Measurements from ENCODE around the gene LNPEP.

Gene LNPEP

GRCh38 chr5:96911139-96911538 lies 24.7 kb upstream of the LNPEP start:
- H3K4ac ChIP-seq (ENCODE audit: low read length): no peak overlapping the region
- no peak overlapping the region for H3K14ac ChIP-seq (ENCODE audit: low read length)
- H2BK15ac ChIP-seq (ENCODE audit: low read length): no peak overlapping the region
- DNase-seq (ENCODE audit: low spot score): no peak
- no peaks in the 10 kb centered on the region for H3K36me3 ChIP-seq (replicated peaks in 1 of 2; ENCODE audit: control insufficient read depth in 2 of 2, insufficient read depth in 2 of 2, low read length in 2 of 2)
- no peak overlapping the region for H2AK5ac ChIP-seq (ENCODE audit: low read depth, low read length)
- no peak overlapping the region for H3K4me2 ChIP-seq (ENCODE audit: insufficient read depth, low read length, poor library complexity, severe bottlenecking)
- no peak overlapping the region for H3K23ac ChIP-seq (ENCODE audit: low read depth, low read length, poor library complexity)
- H4K91ac ChIP-seq (ENCODE audit: low read depth, low read length, poor library complexity): no peak overlapping the region
- no peak overlapping the region for H2BK5ac ChIP-seq (ENCODE audit: low read length)
- H3K4me1 ChIP-seq (ENCODE audit: control insufficient read depth in 2 of 2, insufficient read depth in 1 of 2, low read depth in 1 of 2, low read length in 2 of 2): peaks cover 0 to 4% of the 10 kb centered on the region in 2 donors
- H4K8ac ChIP-seq (ENCODE audit: low read depth, low read length): no peak overlapping the region
- no peak overlapping the region for H3K9ac ChIP-seq (ENCODE audit: low read depth, low read length, poor library complexity)
- H3K9me3 ChIP-seq (replicated peaks in 1 of 2; ENCODE audit: control insufficient read depth in 2 of 2, insufficient read depth in 1 of 2, low read depth in 1 of 2, low read length in 2 of 2): no peaks in the 10 kb centered on the region
- no peaks in the 10 kb centered on the region for H3K27me3 ChIP-seq (ENCODE audit: control insufficient read depth in 3 of 3, insufficient read depth in 3 of 3, low read depth in 1 of 3, low read length in 3 of 3)
- no peak overlapping the region for H2AFZ ChIP-seq (ENCODE audit: low read length)
- H3K27ac ChIP-seq (replicated peaks; ENCODE audit: low read length): no peak overlapping the region
- H2BK12ac ChIP-seq (ENCODE audit: low read length): no peak overlapping the region
- WGBS, 2 donors (ENCODE audit: extremely low coverage in 2 of 2, insufficient read length in 2 of 2, insufficient replicate concordance in 1 of 2): no CpG with 5 or more reads among the region's 2 CpGs
- no peak overlapping the region for H2BK120ac ChIP-seq (ENCODE audit: low read depth, low read length)
- no peak overlapping the region for H3K4me3 ChIP-seq (ENCODE audit: low read length in 2 of 2)
- H3K18ac ChIP-seq (ENCODE audit: low read length): no peak overlapping the region
- H3K79me1 ChIP-seq (ENCODE audit: low read depth, low read length): no peaks in the 10 kb centered on the region

DNA sequence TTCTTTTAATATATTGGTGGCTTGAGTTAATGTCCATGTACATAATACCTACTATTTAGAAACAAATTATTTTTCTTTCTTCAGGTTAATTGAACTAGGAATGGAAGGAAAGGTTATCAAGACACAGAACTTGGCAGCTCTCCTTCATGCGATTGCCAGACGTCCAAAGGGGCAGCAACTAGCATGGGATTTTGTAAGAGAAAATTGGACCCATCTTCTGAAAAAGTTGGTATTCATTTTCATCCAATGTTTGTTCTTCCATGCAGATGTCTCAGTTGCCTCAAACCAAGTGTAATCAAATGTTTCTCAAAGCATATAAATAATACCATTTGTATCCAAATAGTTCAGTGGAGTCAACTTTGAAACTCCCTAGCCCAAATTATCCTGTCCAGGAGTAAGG lies 22.6 kb upstream of the LNPEP start:
- Histone ChIP-seq H2BK5ac (ENCODE audit: low read length) (no peak overlapping the region), H3K4me1 (ENCODE audit: control insufficient read depth in 2 of 2, insufficient read depth in 1 of 2, low read depth in 1 of 2, low read length in 2 of 2) (peaks cover 0 to 4% of the 10 kb centered on the region in 2 donors), H3K14ac (ENCODE audit: low read length) (no peak overlapping the region), H3K9me3 (replicated peaks in 1 of 2; ENCODE audit: control insufficient read depth in 2 of 2, insufficient read depth in 1 of 2, low read depth in 1 of 2, low read length in 2 of 2) (no peaks in the 10 kb centered on the region), H3K18ac (ENCODE audit: low read length) (no peak overlapping the region), H2BK15ac (ENCODE audit: low read length) (no peak overlapping the region), H3K4me3 (ENCODE audit: low read length in 2 of 2) (no peak overlapping the region), H3K4ac (ENCODE audit: low read length) (no peak overlapping the region), H2AFZ (ENCODE audit: low read length) (no peak overlapping the region), H2BK120ac (ENCODE audit: low read depth, low read length) (no peak overlapping the region), H3K36me3 (replicated peaks in 1 of 2; ENCODE audit: control insufficient read depth in 2 of 2, insufficient read depth in 2 of 2, low read length in 2 of 2) (no peaks in the 10 kb centered on the region), H3K9ac (ENCODE audit: low read depth, low read length, poor library complexity) (no peak overlapping the region), H3K27ac (replicated peaks; ENCODE audit: low read length) (no peak overlapping the region), H3K23ac (ENCODE audit: low read depth, low read length, poor library complexity) (no peak overlapping the region), H2AK5ac (ENCODE audit: low read depth, low read length) (no peak overlapping the region), H3K79me1 (ENCODE audit: low read depth, low read length) (no peaks in the 10 kb centered on the region), H4K91ac (ENCODE audit: low read depth, low read length, poor library complexity) (no peak overlapping the region), H4K8ac (ENCODE audit: low read depth, low read length) (no peak overlapping the region), H2BK12ac (ENCODE audit: low read length) (no peak overlapping the region), H3K4me2 (ENCODE audit: insufficient read depth, low read length, poor library complexity, severe bottlenecking) (no peak overlapping the region), H3K27me3 (ENCODE audit: control insufficient read depth in 3 of 3, insufficient read depth in 3 of 3, low read depth in 1 of 3, low read length in 3 of 3) (no peaks in the 10 kb centered on the region)
- no CpG with 5 or more reads among the region's 2 CpGs for WGBS, 2 donors (ENCODE audit: extremely low coverage in 2 of 2, insufficient read length in 2 of 2, insufficient replicate concordance in 1 of 2)
- no peak for DNase-seq (ENCODE audit: low spot score)

DNA sequence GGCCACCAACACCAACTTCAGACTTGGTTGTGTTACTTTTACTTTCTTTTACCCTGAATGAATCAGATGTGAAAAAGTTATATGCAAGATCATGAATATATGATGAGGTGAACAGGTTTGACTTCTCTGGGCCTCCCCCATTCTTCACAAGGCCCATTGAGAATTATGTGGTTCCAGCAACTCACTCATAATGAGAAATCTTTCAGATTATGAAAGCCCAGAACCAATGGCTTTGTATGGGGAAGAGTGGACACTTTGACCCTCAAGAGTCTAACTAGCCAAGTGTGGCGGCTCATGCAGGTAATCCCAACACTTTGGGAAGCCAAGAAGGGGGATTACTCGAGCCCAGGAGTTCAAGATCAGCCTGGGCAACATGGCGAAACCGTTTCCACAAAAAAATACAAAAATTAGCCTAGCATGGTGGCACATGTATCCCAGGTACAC lies 16.1 kb upstream of the LNPEP start:
- Histone ChIP-seq H4K8ac (ENCODE audit: low read depth, low read length) (no peak overlapping the region), H3K18ac (ENCODE audit: low read length) (no peak overlapping the region), H3K79me1 (ENCODE audit: low read depth, low read length) (no peaks in the 10 kb centered on the region), H2BK5ac (ENCODE audit: low read length) (no peak overlapping the region), H3K27ac (replicated peaks; ENCODE audit: low read length) (no peak overlapping the region), H3K9ac (ENCODE audit: low read depth, low read length, poor library complexity) (no peak overlapping the region), H2AFZ (ENCODE audit: low read length) (no peak overlapping the region), H3K4me2 (ENCODE audit: insufficient read depth, low read length, poor library complexity, severe bottlenecking) (no peak overlapping the region), H3K27me3 (ENCODE audit: control insufficient read depth in 3 of 3, insufficient read depth in 3 of 3, low read depth in 1 of 3, low read length in 3 of 3) (no peaks in the 10 kb centered on the region), H3K23ac (ENCODE audit: low read depth, low read length, poor library complexity) (no peak overlapping the region), H2BK15ac (ENCODE audit: low read length) (no peak overlapping the region), H2AK5ac (ENCODE audit: low read depth, low read length) (no peak overlapping the region), H2BK120ac (ENCODE audit: low read depth, low read length) (no peak overlapping the region), H3K36me3 (replicated peaks in 1 of 2; ENCODE audit: control insufficient read depth in 2 of 2, insufficient read depth in 2 of 2, low read length in 2 of 2) (no peaks in the 10 kb centered on the region), H3K4me1 (ENCODE audit: control insufficient read depth in 2 of 2, insufficient read depth in 1 of 2, low read depth in 1 of 2, low read length in 2 of 2) (peaks cover 2 to 8% of the 10 kb centered on the region in 2 donors), H3K4me3 (ENCODE audit: low read length in 2 of 2) (no peak overlapping the region), H3K9me3 (replicated peaks in 1 of 2; ENCODE audit: control insufficient read depth in 2 of 2, insufficient read depth in 1 of 2, low read depth in 1 of 2, low read length in 2 of 2) (no peaks in the 10 kb centered on the region), H4K91ac (ENCODE audit: low read depth, low read length, poor library complexity) (no peak overlapping the region), H2BK12ac (ENCODE audit: low read length) (no peak overlapping the region), H3K4ac (ENCODE audit: low read length) (no peak overlapping the region), H3K14ac (ENCODE audit: low read length) (no peak overlapping the region)
- no CpG with 5 or more reads among the region's 4 CpGs for WGBS, 2 donors (ENCODE audit: extremely low coverage in 2 of 2, insufficient read length in 2 of 2, insufficient replicate concordance in 1 of 2)
- no peak for DNase-seq (ENCODE audit: low spot score)

- H3K79me1 ChIP-seq (ENCODE audit: low read depth, low read length): no peaks in the 10 kb centered on the region
- no peaks in the 10 kb centered on the region for H3K9me3 ChIP-seq (replicated peaks in 1 of 2; ENCODE audit: control insufficient read depth in 2 of 2, insufficient read depth in 1 of 2, low read depth in 1 of 2, low read length in 2 of 2)
- H2BK15ac ChIP-seq (ENCODE audit: low read length): no peak overlapping the region
- peaks cover 2 to 8% of the 10 kb centered on the region in 2 donors for H3K4me1 ChIP-seq (ENCODE audit: control insufficient read depth in 2 of 2, insufficient read depth in 1 of 2, low read depth in 1 of 2, low read length in 2 of 2)
- WGBS, 2 donors (ENCODE audit: extremely low coverage in 2 of 2, insufficient read length in 2 of 2, insufficient replicate concordance in 1 of 2): no CpG with 5 or more reads among the region's 3 CpGs
- DNase-seq (ENCODE audit: low spot score): no peak
- no peak overlapping the region for H4K8ac ChIP-seq (ENCODE audit: low read depth, low read length)
- no peak overlapping the region for H4K91ac ChIP-seq (ENCODE audit: low read depth, low read length, poor library complexity)
- H3K27ac ChIP-seq (replicated peaks; ENCODE audit: low read length): no peak overlapping the region
- no peak overlapping the region for H3K14ac ChIP-seq (ENCODE audit: low read length)
- no peak overlapping the region for H3K23ac ChIP-seq (ENCODE audit: low read depth, low read length, poor library complexity)
- H2AFZ ChIP-seq (ENCODE audit: low read length): no peak overlapping the region
- H3K9ac ChIP-seq (ENCODE audit: low read depth, low read length, poor library complexity): no peak overlapping the region
- H2AK5ac ChIP-seq (ENCODE audit: low read depth, low read length): no peak overlapping the region
- no peak overlapping the region for H2BK5ac ChIP-seq (ENCODE audit: low read length)
- no peak overlapping the region for H2BK12ac ChIP-seq (ENCODE audit: low read length)
- H3K36me3 ChIP-seq (replicated peaks in 1 of 2; ENCODE audit: control insufficient read depth in 2 of 2, insufficient read depth in 2 of 2, low read length in 2 of 2): no peaks in the 10 kb centered on the region
- no peak overlapping the region for H3K4me3 ChIP-seq (ENCODE audit: low read length in 2 of 2)
- H3K27me3 ChIP-seq (ENCODE audit: control insufficient read depth in 3 of 3, insufficient read depth in 3 of 3, low read depth in 1 of 3, low read length in 3 of 3): no peaks in the 10 kb centered on the region
- no peak overlapping the region for H3K18ac ChIP-seq (ENCODE audit: low read length)
- no peak overlapping the region for H3K4me2 ChIP-seq (ENCODE audit: insufficient read depth, low read length, poor library complexity, severe bottlenecking)
- H3K4ac ChIP-seq (ENCODE audit: low read length): no peak overlapping the region
- H2BK120ac ChIP-seq (ENCODE audit: low read depth, low read length): no peak overlapping the region
These were observed 15.0 kb upstream of the LNPEP start for GRCh38 chr5:96920744-96921355.

All from neuronal stem cell (in vitro differentiated cells).